PC-3 (cell line): Measurements from ENCODE around the gene CTTN. TPM values are rescaled to one million over a fixed set of nuclear protein-coding genes. Genes with fewer than 3 reads are reported as not detected.
A peak's percentile ranks its signal among the peaks of the same experiment; 100 is the strongest.

Experiments
- ATAC-seq: fragments of 200-7000 bp; cut with Tn5 transposase; 2 replicates; pipeline ENCODE4 v1.9.1; 2020; ENCODE audit warnings: mild to moderate bottlenecking, moderate library complexity
- BruUV-seq: library from RNA; stranded (reverse); fragments of 400-500 nt; replicated peaks from 2 replicates; lab custom pipeline; 2021; lab: Mats Ljungman, UMichigan
- CTCF ChIA-PET: fragments of 300-600 bp; sonication (Branson Sonifier 250); formaldehyde crosslinking; loops from one replicate; lab custom pipeline; 2022; ENCODE audit warnings: antibody characterized with exemption; lab: Charles Lee
- POLR2A ChIA-PET: fragments of 300-600 bp; sonication (Branson Sonifier 250); formaldehyde crosslinking; loops from one replicate; lab custom pipeline; 2022; ENCODE audit warnings: antibody characterized with exemption; ENCODE audit not compliant: unreplicated experiment; lab: Charles Lee
- DNase-seq: peaks from one replicate; pipeline ENCODE4 v3.0.0-alpha.2; 2015
- H2AFZ ChIP-seq: fragments of 300-600 bp; sonication (generic); 2 replicates; pipeline ENCODE4 v1.6.0; 2016; ENCODE audit warnings: antibody characterized with exemption, low read length
- H3F3A ChIP-seq: fragments of 300-600 bp; sonication (generic); one replicate; pipeline ENCODE4 v1.6.0; 2017; ENCODE audit warnings: antibody characterized with exemption, low read length, control low read depth, mild to moderate bottlenecking; ENCODE audit not compliant: unreplicated experiment
- H3K27ac ChIP-seq: fragments of 300-600 bp; sonication (generic); 2 replicates; pipeline ENCODE4 v1.5.1; 2016; ENCODE audit warnings: mild to moderate bottlenecking, low read length
- H3K27me3 ChIP-seq: fragments of 300-600 bp; sonication (generic); 2 replicates; pipeline ENCODE4 v1.6.1; 2016; ENCODE audit warnings: low read length, mixed read lengths
- H3K36me3 ChIP-seq: fragments of 300-600 bp; sonication (generic); 2 replicates; pipeline ENCODE4 v1.6.1; 2016; ENCODE audit warnings: low read depth, mixed run types, low read length, mixed read lengths
- H3K4me1 ChIP-seq: fragments of 300-600 bp; sonication (generic); 2 replicates; pipeline ENCODE4 v1.5.1; 2016; ENCODE audit warnings: low read length; ENCODE audit not compliant: insufficient read depth
- H3K4me2 ChIP-seq: fragments of 300-600 bp; sonication (generic); 2 replicates; pipeline ENCODE4 v1.6.0; 2016; ENCODE audit warnings: low read length
- H3K4me3 ChIP-seq: fragments of 300-600 bp; sonication (generic); 2 replicates; pipeline ENCODE4 v1.5.1; 2016; ENCODE audit warnings: mild to moderate bottlenecking, low read length, mixed read lengths
- H3K79me2 ChIP-seq: fragments of 300-600 bp; sonication (generic); 2 replicates; pipeline ENCODE4 v1.6.1; 2017; ENCODE audit warnings: low read length, mixed read lengths
- H3K9ac ChIP-seq: fragments of 300-600 bp; sonication (generic); 2 replicates; pipeline ENCODE4 v1.6.0; 2016; ENCODE audit warnings: mild to moderate bottlenecking, low read length
- H3K9me2 ChIP-seq: fragments of 300-600 bp; sonication (generic); replicated peaks from 2 replicates; pipeline ENCODE4 v1.6.1; 2016; ENCODE audit warnings: mixed run types, low read length, mixed read lengths
- H3K9me3 ChIP-seq: fragments of 300-600 bp; sonication (generic); 2 replicates; pipeline ENCODE4 v1.6.1; 2016; ENCODE audit warnings: low read length, mixed read lengths
- H4K20me1 ChIP-seq: fragments of 300-600 bp; sonication (generic); 2 replicates; pipeline ENCODE4 v1.6.1; 2016; ENCODE audit warnings: low read length, mixed read lengths
- EZH2 ChIP-seq: fragments of 300-600 bp; sonication (generic); IDR thresholded peaks from one replicate; pipeline ENCODE4 v1.6.1; 2017; ENCODE audit warnings: antibody characterized with exemption, mild to moderate bottlenecking, low read length; ENCODE audit not compliant: unreplicated experiment
- EZH2phosphoT487 ChIP-seq: fragments of 300-600 bp; sonication (generic); IDR thresholded peaks from 2 replicates; pipeline ENCODE4 v1.6.1; 2018; ENCODE audit warnings: mild to moderate bottlenecking, antibody characterized with exemption, low read length, borderline replicate concordance
- intact Hi-C: fragments of 100-400 bp; cut with micrococcal nuclease; formaldehyde crosslinking; loops from 2 replicates; pipeline ENCODE4 v1.9.0; 2023
- total RNA-seq: library from RNA; depleted of rRNA; stranded (reverse); fragments of >200 nt; gene quantifications from 2 replicates; pipeline ENCODE4 v1.2.3, GENCODE V29; 2014
- TF ChIP-seq, protein P1 (sequence below): fragments of 300-600 bp; sonication (generic); conservative IDR thresholded peaks from 2 replicates; pipeline ENCODE4 v1.5.1; 2017; ENCODE audit warnings: antibody characterized with exemption, low read depth, mild to moderate bottlenecking, low read length

CTTN gene
- total RNA-seq, 1 experiment from 2014 or later, result 244 TPM

DNA sequence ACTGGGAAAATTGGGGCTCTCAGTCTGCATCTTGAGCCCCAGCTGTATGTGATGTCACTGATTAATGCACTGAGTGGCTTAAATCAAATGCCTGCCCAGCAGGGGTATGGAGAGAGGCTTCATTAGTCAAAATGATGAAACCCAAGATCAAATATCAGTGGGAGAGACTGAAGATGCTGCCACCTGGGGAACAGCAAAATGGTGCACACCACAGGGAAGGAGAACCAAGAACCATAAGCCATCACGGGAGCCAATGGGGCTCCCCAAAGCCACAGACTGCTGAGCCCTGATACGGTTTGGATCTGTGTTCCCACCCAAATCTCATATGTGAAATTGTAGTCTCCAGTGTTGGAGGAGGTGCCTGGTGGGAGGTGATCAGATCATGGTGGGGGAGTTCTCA is 85.6 kb downstream of the CTTN start:
- intact Hi-C loops, result loop anchor here (1.0 kb wide), 1 partner anchor 17 kb away; no protein-coding TSS in a partner anchor
- BruUV-seq, result no TSS peak
- Histone ChIP-seq H3K4me2 (no peak overlapping the region; the same call in 1 of the 2 replicates), H4K20me1 (no peaks in the 10 kb centered on the region), H3K9me3 (no peaks in the 10 kb centered on the region), H3K79me2 (no peaks in the 10 kb centered on the region), H2AFZ (no peak overlapping the region), H3K36me3 (no peaks in the 10 kb centered on the region), H3F3A (no peaks in the 10 kb centered on the region), H3K4me1 (peaks cover 27% of the 10 kb centered on the region), H3K4me3 (no peak overlapping the region), H3K9me2 (no peaks in the 10 kb centered on the region), H3K27me3 (no peaks in the 10 kb centered on the region), H3K27ac (peak overlapping the region; percentile 94), H3K9ac (no peak overlapping the region)
- ChIA-PET CTCF (interaction anchor here (0.6 kb wide), 3 partner anchors 68 to 628 kb away, joined by 4 to 9 read pairs (median 6); no protein-coding TSS in a partner anchor), POLR2A (no interaction called here)
- TF ChIP-seq EZH2phosphoT487 (no peak), EZH2 (no peak)
- TF ChIP-seq, protein P1, sequence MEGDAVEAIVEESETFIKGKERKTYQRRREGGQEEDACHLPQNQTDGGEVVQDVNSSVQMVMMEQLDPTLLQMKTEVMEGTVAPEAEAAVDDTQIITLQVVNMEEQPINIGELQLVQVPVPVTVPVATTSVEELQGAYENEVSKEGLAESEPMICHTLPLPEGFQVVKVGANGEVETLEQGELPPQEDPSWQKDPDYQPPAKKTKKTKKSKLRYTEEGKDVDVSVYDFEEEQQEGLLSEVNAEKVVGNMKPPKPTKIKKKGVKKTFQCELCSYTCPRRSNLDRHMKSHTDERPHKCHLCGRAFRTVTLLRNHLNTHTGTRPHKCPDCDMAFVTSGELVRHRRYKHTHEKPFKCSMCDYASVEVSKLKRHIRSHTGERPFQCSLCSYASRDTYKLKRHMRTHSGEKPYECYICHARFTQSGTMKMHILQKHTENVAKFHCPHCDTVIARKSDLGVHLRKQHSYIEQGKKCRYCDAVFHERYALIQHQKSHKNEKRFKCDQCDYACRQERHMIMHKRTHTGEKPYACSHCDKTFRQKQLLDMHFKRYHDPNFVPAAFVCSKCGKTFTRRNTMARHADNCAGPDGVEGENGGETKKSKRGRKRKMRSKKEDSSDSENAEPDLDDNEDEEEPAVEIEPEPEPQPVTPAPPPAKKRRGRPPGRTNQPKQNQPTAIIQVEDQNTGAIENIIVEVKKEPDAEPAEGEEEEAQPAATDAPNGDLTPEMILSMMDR, result no peak
- ATAC-seq (no peak), DNase-seq (no peak)

DNA sequence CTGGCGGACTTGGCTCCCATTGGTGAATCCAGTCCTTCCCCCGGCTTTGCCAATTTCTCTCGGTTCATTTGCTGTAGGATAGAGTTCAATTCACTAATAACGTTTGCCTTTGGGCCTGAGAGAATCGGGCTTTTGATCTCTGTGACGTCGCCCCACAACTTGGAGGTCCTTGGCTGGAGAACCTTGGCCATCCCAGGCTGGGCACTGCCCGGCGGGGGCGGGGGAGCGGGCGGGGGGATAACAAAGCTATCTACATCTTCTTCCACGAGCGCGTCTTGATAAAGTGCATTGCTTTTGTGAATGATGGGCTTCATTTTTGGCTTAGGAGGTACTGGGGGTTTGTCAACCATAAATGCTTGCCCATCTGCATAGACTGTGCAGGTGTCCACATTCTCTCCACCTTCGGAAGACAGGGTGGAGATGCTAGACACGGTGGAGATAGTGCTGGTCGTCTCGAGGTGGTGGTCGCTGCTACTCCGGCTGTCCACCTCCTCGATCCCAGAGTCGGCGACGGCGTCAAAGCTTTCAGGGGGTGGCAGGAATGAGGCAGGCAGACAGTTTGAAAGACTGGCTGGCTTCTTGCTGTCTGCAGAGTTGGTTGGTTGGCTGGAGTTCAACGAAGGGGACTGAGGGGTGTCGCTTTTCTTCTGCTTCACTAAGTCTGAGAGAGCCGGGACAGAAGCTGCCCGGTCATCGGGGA is 87.1 kb downstream of the CTTN start:
- Histone ChIP-seq H3K4me1 (peaks cover 27% of the 10 kb centered on the region), H3K36me3 (no peaks in the 10 kb centered on the region), H3K9me2 (no peaks in the 10 kb centered on the region), H3K9ac (no peak overlapping the region), H3K27ac (no peak overlapping the region), H3K4me3 (no peak overlapping the region), H3K9me3 (no peaks in the 10 kb centered on the region), H2AFZ (no peak overlapping the region), H3K4me2 (no peak overlapping the region), H3K27me3 (no peaks in the 10 kb centered on the region), H4K20me1 (no peaks in the 10 kb centered on the region), H3K79me2 (no peaks in the 10 kb centered on the region), H3F3A (no peaks in the 10 kb centered on the region)
- TF ChIP-seq EZH2, result no peak
- TF ChIP-seq, protein P1, result no peak
- no peak for TF ChIP-seq EZH2phosphoT487
- no TSS peak for BruUV-seq
- POLR2A ChIA-PET, result no interaction called here
- intact Hi-C loops, result no loop called here
- no peak for ATAC-seq
- no peak for DNase-seq
- CTCF ChIA-PET, result no interaction called here

DNA sequence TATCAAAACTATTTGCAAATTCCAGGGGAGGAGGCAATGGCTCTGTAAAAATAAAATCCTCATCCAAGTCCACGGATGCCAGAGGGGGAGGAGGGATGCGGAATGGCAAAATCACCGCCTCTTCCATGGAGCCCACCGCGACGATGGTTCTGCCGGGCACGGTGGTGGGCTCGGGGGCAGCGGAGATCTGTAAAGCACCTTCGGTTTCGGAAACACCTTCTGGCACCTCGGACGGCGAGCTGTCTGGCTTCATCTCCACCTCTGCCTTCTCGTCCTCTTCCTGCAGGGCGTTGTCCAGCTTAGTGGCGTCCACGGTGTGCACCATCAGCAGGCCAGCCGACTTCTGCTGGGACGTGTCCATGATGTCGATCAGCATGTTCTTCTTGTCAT is 87.7 kb downstream of the CTTN start:
- no peak overlapping the region for H2AFZ ChIP-seq
- no peak for ATAC-seq
- no peaks in the 10 kb centered on the region for H3F3A ChIP-seq
- peaks cover 3% of the 10 kb centered on the region; the same call in 1 of the 2 replicates for H3K36me3 ChIP-seq
- H3K27ac ChIP-seq, result no peak overlapping the region
- H3K9ac ChIP-seq, result no peak overlapping the region
- intact Hi-C loops, result no loop called here
- H4K20me1 ChIP-seq, result no peaks in the 10 kb centered on the region
- TSS peak; percentile 5 for BruUV-seq
- DNase-seq, result no peak
- POLR2A ChIA-PET, result no interaction called here
- no peaks in the 10 kb centered on the region for H3K9me2 ChIP-seq
- H3K27me3 ChIP-seq, result no peaks in the 10 kb centered on the region
- no peak overlapping the region for H3K4me2 ChIP-seq
- H3K4me3 ChIP-seq, result no peak overlapping the region
- TF ChIP-seq EZH2phosphoT487 (no peak), EZH2 (no peak)
- TF ChIP-seq, protein P1, result no peak
- CTCF ChIA-PET, result no interaction called here
- peaks cover 27% of the 10 kb centered on the region for H3K4me1 ChIP-seq
- H3K79me2 ChIP-seq, result no peaks in the 10 kb centered on the region
- H3K9me3 ChIP-seq, result peaks cover 4% of the 10 kb centered on the region
